Caco-2 (cell line): ENCODE results near the gene NALCN. TPM values are rescaled to one million over a fixed set of nuclear protein-coding genes. Genes with fewer than 3 reads are reported as not detected.

Source experiments
- BruUV-seq: library from RNA; stranded (reverse); fragments of 400-500 nt; replicated peaks from 2 replicates; lab custom pipeline; 2021; lab: Mats Ljungman, UMichigan
- CTCF ChIA-PET: fragments of 300-600 bp; sonication (Branson Sonifier 250); formaldehyde crosslinking; loops from one replicate; lab custom pipeline; 2022; ENCODE audit warnings: antibody characterized with exemption; lab: Charles Lee
- POLR2A ChIA-PET: fragments of 300-600 bp; sonication (Branson Sonifier 250); formaldehyde crosslinking; loops from one replicate; lab custom pipeline; 2022; ENCODE audit warnings: antibody characterized with exemption; lab: Charles Lee
- DNase-seq, 2 experiments: peaks; one replicate each; pipeline versions ENCODE4 v3.0.0 to v3.0.0-alpha.2; 2020 to 2022
- H3K27me3 ChIP-seq: replicated peaks from 2 replicates; pipeline ENCODE4 v1.6.0; 2011; ENCODE audit warnings: low read length; ENCODE audit not compliant: control insufficient read depth, insufficient read depth
- H3K36me3 ChIP-seq: 2 replicates; pipeline ENCODE4 v1.5.1; 2011; ENCODE audit warnings: low read length; ENCODE audit not compliant: control insufficient read depth, insufficient read depth
- H3K4me1 ChIP-seq: fragments of 250-450 bp; sonication (Bioruptor Pico); 2 replicates; pipeline ENCODE4 v1.5.1; 2020; ENCODE audit warnings: mild to moderate bottlenecking
- H3K4me3 ChIP-seq: 2 replicates; pipeline ENCODE4 v1.5.1; 2011; ENCODE audit warnings: low read depth, mild to moderate bottlenecking, control low read depth, low read length
- H3K9me3 ChIP-seq: fragments of 250-450 bp; sonication (Bioruptor Pico); 2 replicates; pipeline ENCODE4 v1.5.1; 2020; ENCODE audit warnings: mild to moderate bottlenecking, moderate library complexity
- H3K27ac Mint-ChIP-seq: one replicate; pipeline ENCODE4 v1.8.0; 2022; ENCODE audit warnings: mixed read lengths; ENCODE audit not compliant: unreplicated experiment
- H3K27me3 Mint-ChIP-seq: one replicate; pipeline ENCODE4 v1.8.0; 2022; ENCODE audit warnings: mixed read lengths; ENCODE audit not compliant: insufficient read depth, unreplicated experiment
- H3K36me3 Mint-ChIP-seq: one replicate; pipeline ENCODE4 v1.8.0; 2022; ENCODE audit warnings: mild to moderate bottlenecking, mixed read lengths; ENCODE audit not compliant: insufficient read depth, unreplicated experiment
- H3K4me1 Mint-ChIP-seq: one replicate; pipeline ENCODE4 v1.8.0; 2022; ENCODE audit warnings: low read depth, mixed read lengths; ENCODE audit not compliant: unreplicated experiment
- H3K4me3 Mint-ChIP-seq: one replicate; pipeline ENCODE4 v1.8.0; 2022; ENCODE audit warnings: mild to moderate bottlenecking, moderate library complexity, mixed read lengths; ENCODE audit not compliant: unreplicated experiment
- H3K9me3 Mint-ChIP-seq: one replicate; pipeline ENCODE4 v1.8.0; 2022; ENCODE audit warnings: mixed read lengths; ENCODE audit not compliant: unreplicated experiment
- intact Hi-C: fragments of 100-400 bp; cut with micrococcal nuclease; formaldehyde crosslinking; loops from one replicate; pipeline ENCODE4 v1.10.0; 2022; ENCODE audit not compliant: unreplicated experiment
- total RNA-seq: library from RNA; stranded (reverse); gene quantifications from 2 replicates; pipeline ENCODE4 v1.2.3, GENCODE V29; 2022
- TF ChIP-seq, protein P1 (sequence below), 2 experiments: fragments of 200-600 bp in 1 of 2; IDR thresholded peaks; 1 replicate in 1 of 2; 2 replicates in 1 of 2; pipeline versions ENCODE4 v1.5.1 to v1.8.0; 2011 to 2022; ENCODE audit warnings: antibody characterized with exemption in 1 of 2, control low read depth in 1 of 2, inconsistent platforms in 1 of 2, low read depth in 1 of 2, low read length in 1 of 2, mild to moderate bottlenecking in 1 of 2, moderate library complexity in 1 of 2; ENCODE audit not compliant: insufficient read depth in 1 of 2, severe bottlenecking in 1 of 2, unreplicated experiment in 1 of 2

Gene NALCN
- total RNA-seq, 1 experiment from 2014 or later, result not detected

DNA sequence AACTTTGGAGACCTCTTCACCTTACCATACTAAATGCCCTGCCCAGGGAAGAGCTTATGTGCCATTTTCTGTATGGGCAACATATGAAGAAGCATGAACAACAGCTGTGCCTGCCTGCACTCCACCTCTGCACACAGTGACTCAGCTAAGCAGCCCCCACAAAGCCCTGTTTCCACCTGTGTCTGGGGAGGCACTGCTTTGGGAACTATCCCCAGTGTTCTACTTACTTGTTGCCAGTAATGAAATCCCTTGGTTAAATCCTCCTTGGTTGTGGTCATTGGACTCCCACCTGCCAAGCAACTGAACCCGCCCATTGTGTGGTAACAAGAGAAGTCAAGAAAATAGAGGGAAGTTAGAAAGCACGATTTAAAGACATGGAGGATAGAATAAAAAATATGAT, 84.6 kb downstream of the NALCN start:
- H3K27me3 ChIP-seq, result no peaks in the 10 kb centered on the region
- intact Hi-C loops, result no loop called here
- no peaks in the 10 kb centered on the region for H3K4me1 Mint-ChIP-seq
- no peaks in the 10 kb centered on the region for H3K36me3 Mint-ChIP-seq
- ChIA-PET CTCF (no interaction called here), POLR2A (no interaction called here)
- H3K36me3 ChIP-seq, result no peaks in the 10 kb centered on the region
- TF ChIP-seq, protein P1, sequence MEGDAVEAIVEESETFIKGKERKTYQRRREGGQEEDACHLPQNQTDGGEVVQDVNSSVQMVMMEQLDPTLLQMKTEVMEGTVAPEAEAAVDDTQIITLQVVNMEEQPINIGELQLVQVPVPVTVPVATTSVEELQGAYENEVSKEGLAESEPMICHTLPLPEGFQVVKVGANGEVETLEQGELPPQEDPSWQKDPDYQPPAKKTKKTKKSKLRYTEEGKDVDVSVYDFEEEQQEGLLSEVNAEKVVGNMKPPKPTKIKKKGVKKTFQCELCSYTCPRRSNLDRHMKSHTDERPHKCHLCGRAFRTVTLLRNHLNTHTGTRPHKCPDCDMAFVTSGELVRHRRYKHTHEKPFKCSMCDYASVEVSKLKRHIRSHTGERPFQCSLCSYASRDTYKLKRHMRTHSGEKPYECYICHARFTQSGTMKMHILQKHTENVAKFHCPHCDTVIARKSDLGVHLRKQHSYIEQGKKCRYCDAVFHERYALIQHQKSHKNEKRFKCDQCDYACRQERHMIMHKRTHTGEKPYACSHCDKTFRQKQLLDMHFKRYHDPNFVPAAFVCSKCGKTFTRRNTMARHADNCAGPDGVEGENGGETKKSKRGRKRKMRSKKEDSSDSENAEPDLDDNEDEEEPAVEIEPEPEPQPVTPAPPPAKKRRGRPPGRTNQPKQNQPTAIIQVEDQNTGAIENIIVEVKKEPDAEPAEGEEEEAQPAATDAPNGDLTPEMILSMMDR (IDR thresholded peaks at IDR 0.05; ENCODE audit: insufficient read depth in 1 of 2, low read depth in 1 of 2, low read length in 1 of 2, severe bottlenecking in 1 of 2, unreplicated experiment in 1 of 2), result no peak
- DNase-seq, result no peak
- H3K4me3 Mint-ChIP-seq, result no peak overlapping the region
- no peak overlapping the region for H3K4me3 ChIP-seq
- BruUV-seq, result no TSS peak
- H3K9me3 ChIP-seq, result no peaks in the 10 kb centered on the region
- H3K4me1 ChIP-seq, result no peaks in the 10 kb centered on the region
- peaks cover 7% of the 10 kb centered on the region for H3K27me3 Mint-ChIP-seq
- H3K9me3 Mint-ChIP-seq, result no peaks in the 10 kb centered on the region
- H3K27ac Mint-ChIP-seq, result no peak overlapping the region

DNA sequence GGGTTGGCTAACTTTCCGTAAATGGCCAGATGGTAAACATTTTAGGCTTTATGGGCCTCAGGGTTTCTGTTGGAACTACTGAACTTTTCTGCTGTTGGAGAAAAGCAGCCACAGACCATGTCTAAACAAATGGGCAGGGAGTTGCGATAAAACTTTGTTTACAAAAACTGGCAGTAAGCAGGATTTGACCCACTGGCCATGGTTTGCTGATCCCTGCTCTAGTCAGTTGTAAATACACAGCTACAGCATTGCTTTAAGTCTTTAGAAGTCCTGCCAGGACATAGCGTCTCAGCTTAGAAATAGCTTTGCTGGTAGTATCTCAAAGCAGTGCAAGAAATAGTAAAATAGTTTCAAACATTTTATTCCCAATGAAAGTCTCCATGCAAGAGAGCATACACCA, 88.4 kb downstream of the NALCN start:
- no peaks in the 10 kb centered on the region for H3K9me3 Mint-ChIP-seq
- no peak overlapping the region for H3K4me3 Mint-ChIP-seq
- Histone ChIP-seq H3K36me3 (no peaks in the 10 kb centered on the region), H3K4me3 (no peak overlapping the region), H3K27me3 (no peaks in the 10 kb centered on the region), H3K4me1 (no peaks in the 10 kb centered on the region), H3K9me3 (no peaks in the 10 kb centered on the region)
- CTCF ChIA-PET, result no interaction called here
- no peak overlapping the region for H3K27ac Mint-ChIP-seq
- H3K27me3 Mint-ChIP-seq, result peaks cover 4% of the 10 kb centered on the region
- POLR2A ChIA-PET, result no interaction called here
- H3K36me3 Mint-ChIP-seq, result no peaks in the 10 kb centered on the region
- intact Hi-C loops, result no loop called here
- TF ChIP-seq, protein P1 (IDR thresholded peaks at IDR 0.05; ENCODE audit: insufficient read depth in 1 of 2, low read depth in 1 of 2, low read length in 1 of 2, severe bottlenecking in 1 of 2, unreplicated experiment in 1 of 2), result no peak
- no peaks in the 10 kb centered on the region for H3K4me1 Mint-ChIP-seq
- DNase-seq, result no peak
- BruUV-seq, result no TSS peak

DNA sequence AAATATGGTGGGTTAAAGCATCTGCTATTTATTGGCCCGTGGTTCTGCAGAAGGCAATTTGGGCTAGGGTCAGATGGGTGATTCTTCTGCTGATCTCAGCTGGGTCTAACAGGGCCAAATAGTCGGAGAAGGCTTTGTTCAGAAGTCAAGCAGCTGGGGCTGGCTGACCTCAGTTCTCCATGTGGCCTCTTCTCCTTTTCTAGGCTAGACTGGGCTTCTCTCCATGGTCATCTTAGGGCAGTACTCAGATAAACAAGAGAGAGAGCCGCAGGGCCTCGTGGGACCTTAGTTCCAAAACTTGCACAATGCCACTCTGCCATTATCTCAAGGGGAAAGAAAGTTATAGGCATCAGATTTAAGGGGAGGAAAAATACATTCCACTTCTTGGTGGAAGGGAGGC, 89.6 kb downstream of the NALCN start:
- no peaks in the 10 kb centered on the region for H3K4me1 Mint-ChIP-seq
- H3K9me3 Mint-ChIP-seq, result no peaks in the 10 kb centered on the region
- Histone ChIP-seq H3K4me3 (no peak overlapping the region), H3K36me3 (no peaks in the 10 kb centered on the region), H3K4me1 (no peaks in the 10 kb centered on the region), H3K27me3 (no peaks in the 10 kb centered on the region), H3K9me3 (no peaks in the 10 kb centered on the region)
- H3K36me3 Mint-ChIP-seq, result no peaks in the 10 kb centered on the region
- TF ChIP-seq, protein P1 (IDR thresholded peaks at IDR 0.05; ENCODE audit: insufficient read depth in 1 of 2, low read depth in 1 of 2, low read length in 1 of 2, severe bottlenecking in 1 of 2, unreplicated experiment in 1 of 2), result no peak
- H3K27me3 Mint-ChIP-seq, result no peaks in the 10 kb centered on the region
- intact Hi-C loops, result no loop called here
- BruUV-seq, result no TSS peak
- POLR2A ChIA-PET, result no interaction called here
- CTCF ChIA-PET, result no interaction called here
- H3K27ac Mint-ChIP-seq, result no peak overlapping the region
- H3K4me3 Mint-ChIP-seq, result no peak overlapping the region
- no peak for DNase-seq
